Gastroesophageal sphincter (tissue), 4 donors: ENCODE results near the gene DCDC2B. TPM values are rescaled to one million over a fixed set of nuclear protein-coding genes. Genes with fewer than 3 reads are reported as not detected.

ENCODE experiments used
- ATAC-seq: fragments of 150-250 bp; one replicate; pipeline ENCODE4 v1.9.1; 2016; ENCODE audit warnings: mild to moderate bottlenecking, moderate library complexity
- H3K27ac ChIP-seq, 4 donors: fragments of 200-600 bp; sonication (generic) in 3 of 4; 1 replicate in 3 of 4; 2 replicates in 1 of 4; pipeline ENCODE4 v1.5.1; 2016 to 2019
- H3K27me3 ChIP-seq: fragments of 200-600 bp; sonication (generic); one replicate; pipeline ENCODE4 v1.5.1; 2019
- H3K36me3 ChIP-seq, 2 donors: fragments of 200-600 bp; sonication (generic); one replicate each; pipeline ENCODE4 v1.5.1; 2019; ENCODE audit warnings: control low read depth in 1 of 2
- H3K4me1 ChIP-seq, 3 donors: fragments of 200-600 bp; sonication (generic); 1 replicate in 2 of 3; 2 replicates in 1 of 3; pipeline ENCODE4 v1.5.1; 2016 to 2019; ENCODE audit warnings: control low read depth in 2 of 3
- H3K4me3 ChIP-seq, 2 donors: fragments of 200-600 bp; sonication (generic); one replicate each; pipeline ENCODE4 v1.5.1; 2019; ENCODE audit warnings: mild to moderate bottlenecking in 1 of 2, moderate library complexity in 1 of 2
- H3K9me3 ChIP-seq, 3 donors: fragments of 200-600 bp; sonication (generic); one replicate each; pipeline ENCODE4 v1.5.1; 2017 to 2019; ENCODE audit warnings: control low read depth in 2 of 3
- EP300 ChIP-seq: sonication (generic); formaldehyde crosslinking; IDR thresholded peaks from one replicate; pipeline ENCODE4 v1.6.1; 2017; ENCODE audit warnings: antibody characterized with exemption, mild to moderate bottlenecking
- POLR2A ChIP-seq, 2 donors: fragments of 450-650 bp; IDR thresholded peaks; one replicate each; pipeline ENCODE4 v1.6.1; 2017; ENCODE audit warnings: antibody characterized with exemption in 2 of 2, mild to moderate bottlenecking in 2 of 2, moderate library complexity in 1 of 2
- POLR2AphosphoS5 ChIP-seq: sonication (generic); formaldehyde crosslinking; IDR thresholded peaks from one replicate; pipeline ENCODE4 v1.6.1; 2017; ENCODE audit warnings: antibody characterized with exemption
- WGBS, 2 donors: methylation state at CpG; one replicate each; pipeline ENCODE4 v1.1.5; 2018; ENCODE audit warnings: low coverage in 1 of 2; 5-methylcytosine and 5-hydroxymethylcytosine counted together
- total RNA-seq, 4 donors: library from RNA; depleted of rRNA; stranded (reverse); fragments of >200 nt; gene quantifications; one replicate each; pipeline ENCODE4 v1.1.0, GENCODE V29; 2016
- TF ChIP-seq, protein P1 (sequence below), 4 experiments: fragments of 200-600 bp in 2 of 4; fragments of 450-650 bp in 2 of 4; sonication (generic) in 1 of 4; IDR thresholded peaks; one replicate each; pipeline ENCODE4 v1.5.1; 2017 to 2019; ENCODE audit warnings: antibody characterized with exemption in 4 of 4, mild to moderate bottlenecking in 2 of 4, moderate library complexity in 2 of 4

Gene DCDC2B
- total RNA-seq, 4 donors from 2014 or later: not detected

DNA sequence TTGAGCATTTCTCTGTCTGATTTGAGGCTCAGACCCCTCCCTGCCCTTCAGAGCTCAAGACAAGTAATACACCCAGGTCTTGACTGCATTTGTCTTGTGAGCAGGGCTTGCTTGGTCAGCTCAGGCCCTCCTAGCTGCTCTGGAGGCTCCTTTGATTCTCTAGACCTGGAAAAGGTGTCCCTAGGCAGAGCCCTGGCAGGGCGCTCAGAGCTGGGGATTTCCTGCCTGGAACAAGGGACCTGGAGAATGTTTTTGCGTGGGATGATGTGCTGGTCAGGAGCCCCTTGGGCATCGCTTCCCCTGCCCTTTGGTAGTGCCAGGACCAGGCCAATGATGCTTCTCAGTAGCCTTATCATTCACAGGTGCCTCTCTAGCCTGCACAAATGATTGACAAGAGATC lies 13.4 kb upstream of the DCDC2B start:
- ATAC-seq: no peak
- 81 to 90% methylated on average over 2 to 3 of the region's 3 CpGs for WGBS, 2 donors
- H3K36me3 ChIP-seq: peaks cover 0 to 80% of the 10 kb centered on the region in 2 donors
- H3K27ac ChIP-seq: no peak overlapping the region
- peaks cover 6 to 19% (median 8%) of the 10 kb centered on the region in 3 donors for H3K4me1 ChIP-seq
- H3K27me3 ChIP-seq: no peaks in the 10 kb centered on the region
- H3K4me3 ChIP-seq: no peak overlapping the region
- no peaks in the 10 kb centered on the region for H3K9me3 ChIP-seq
- TF ChIP-seq POLR2A (IDR thresholded peaks at IDR 0.05) (no peak), POLR2AphosphoS5 (no peak), EP300 (no peak)
- TF ChIP-seq, protein P1, sequence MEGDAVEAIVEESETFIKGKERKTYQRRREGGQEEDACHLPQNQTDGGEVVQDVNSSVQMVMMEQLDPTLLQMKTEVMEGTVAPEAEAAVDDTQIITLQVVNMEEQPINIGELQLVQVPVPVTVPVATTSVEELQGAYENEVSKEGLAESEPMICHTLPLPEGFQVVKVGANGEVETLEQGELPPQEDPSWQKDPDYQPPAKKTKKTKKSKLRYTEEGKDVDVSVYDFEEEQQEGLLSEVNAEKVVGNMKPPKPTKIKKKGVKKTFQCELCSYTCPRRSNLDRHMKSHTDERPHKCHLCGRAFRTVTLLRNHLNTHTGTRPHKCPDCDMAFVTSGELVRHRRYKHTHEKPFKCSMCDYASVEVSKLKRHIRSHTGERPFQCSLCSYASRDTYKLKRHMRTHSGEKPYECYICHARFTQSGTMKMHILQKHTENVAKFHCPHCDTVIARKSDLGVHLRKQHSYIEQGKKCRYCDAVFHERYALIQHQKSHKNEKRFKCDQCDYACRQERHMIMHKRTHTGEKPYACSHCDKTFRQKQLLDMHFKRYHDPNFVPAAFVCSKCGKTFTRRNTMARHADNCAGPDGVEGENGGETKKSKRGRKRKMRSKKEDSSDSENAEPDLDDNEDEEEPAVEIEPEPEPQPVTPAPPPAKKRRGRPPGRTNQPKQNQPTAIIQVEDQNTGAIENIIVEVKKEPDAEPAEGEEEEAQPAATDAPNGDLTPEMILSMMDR (IDR thresholded peaks at IDR 0.05): no peak

DNA sequence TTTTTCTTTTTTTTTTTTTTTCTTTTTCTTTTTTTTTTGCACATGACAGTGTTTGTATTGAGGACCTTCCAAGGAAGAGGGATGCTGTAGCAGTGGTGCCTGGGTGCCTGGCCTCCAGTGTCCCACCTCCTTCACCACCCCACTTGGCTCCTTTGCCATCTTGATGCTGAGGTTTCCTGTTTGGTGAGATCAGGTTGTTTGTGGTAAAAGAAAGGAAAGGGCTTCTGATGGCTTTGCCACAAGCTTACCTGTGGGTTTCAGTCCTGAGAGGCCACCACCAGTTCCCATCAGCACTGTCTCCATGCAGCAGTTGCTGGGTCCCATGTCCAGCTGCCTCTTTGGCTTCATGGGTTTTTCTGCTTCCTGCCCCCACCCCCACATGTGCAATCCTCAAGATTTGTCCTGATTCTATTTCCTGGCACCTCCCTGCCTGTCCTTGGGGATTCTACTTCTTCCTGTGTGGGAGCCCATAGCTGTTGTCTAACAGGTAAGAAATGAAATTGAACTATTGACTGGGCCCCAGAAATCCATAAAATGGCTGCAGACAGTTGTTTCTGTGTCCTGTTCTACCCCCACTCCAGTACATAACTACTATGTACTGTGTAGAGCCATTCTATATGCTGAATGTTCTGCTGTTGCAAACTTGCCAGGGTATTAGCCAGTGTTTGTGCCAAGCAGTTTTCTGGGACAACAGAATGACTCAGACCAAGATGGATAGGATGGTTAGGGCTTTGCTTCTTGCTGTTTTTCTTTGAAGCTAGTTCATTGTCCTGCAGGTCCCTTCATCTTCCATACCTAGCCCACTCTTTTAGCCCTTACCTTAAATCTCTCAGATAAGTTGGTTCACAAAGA lies 12.7 kb upstream of the DCDC2B start:
- Histone ChIP-seq H3K27ac (no peak overlapping the region), H3K4me1 (peaks cover 6 to 24% (median 8%) of the 10 kb centered on the region in 3 donors), H3K27me3 (no peaks in the 10 kb centered on the region), H3K9me3 (no peaks in the 10 kb centered on the region), H3K4me3 (no peak overlapping the region), H3K36me3 (peaks cover 0 to 73% of the 10 kb centered on the region in 2 donors)
- ATAC-seq: no peak
- TF ChIP-seq EP300: no peak
- TF ChIP-seq POLR2AphosphoS5: no peak
- no peak for TF ChIP-seq POLR2A (IDR thresholded peaks at IDR 0.05)
- TF ChIP-seq, protein P1 (IDR thresholded peaks at IDR 0.05): no peak

DNA sequence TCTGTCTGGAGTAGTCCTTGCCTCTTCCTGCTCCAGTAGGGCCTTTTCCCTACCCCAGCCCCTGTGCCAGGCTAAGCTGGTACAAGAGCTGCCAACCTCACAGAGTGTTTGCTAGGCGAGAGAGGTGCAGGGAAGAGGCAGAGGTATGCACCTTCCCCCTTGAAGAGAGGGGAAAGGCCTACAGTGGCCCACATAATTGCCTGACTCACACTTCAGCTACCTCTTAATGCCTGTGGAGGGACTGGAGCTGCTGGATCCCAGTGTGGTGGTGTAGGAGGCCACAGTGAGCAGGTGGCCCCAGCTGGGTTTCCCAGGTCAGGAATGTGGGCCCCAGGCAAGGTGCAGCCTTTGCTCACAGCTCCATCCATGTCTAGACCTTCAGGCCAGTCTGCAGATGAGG lies 11.8 kb upstream of the DCDC2B start:
- Histone ChIP-seq H3K4me1 (peaks cover 6 to 33% (median 15%) of the 10 kb centered on the region in 3 donors), H3K4me3 (no peak overlapping the region), H3K27me3 (no peaks in the 10 kb centered on the region), H3K36me3 (peaks cover 0 to 64% of the 10 kb centered on the region in 2 donors), H3K9me3 (no peaks in the 10 kb centered on the region), H3K27ac (no peak overlapping the region)
- TF ChIP-seq POLR2AphosphoS5: no peak
- TF ChIP-seq, protein P1 (IDR thresholded peaks at IDR 0.05): no peak
- no peak for TF ChIP-seq EP300
- TF ChIP-seq POLR2A (IDR thresholded peaks at IDR 0.05): no peak
- ATAC-seq: no peak
- no CpG with 5 or more reads among the region's 1 CpG for WGBS, 2 donors

DNA sequence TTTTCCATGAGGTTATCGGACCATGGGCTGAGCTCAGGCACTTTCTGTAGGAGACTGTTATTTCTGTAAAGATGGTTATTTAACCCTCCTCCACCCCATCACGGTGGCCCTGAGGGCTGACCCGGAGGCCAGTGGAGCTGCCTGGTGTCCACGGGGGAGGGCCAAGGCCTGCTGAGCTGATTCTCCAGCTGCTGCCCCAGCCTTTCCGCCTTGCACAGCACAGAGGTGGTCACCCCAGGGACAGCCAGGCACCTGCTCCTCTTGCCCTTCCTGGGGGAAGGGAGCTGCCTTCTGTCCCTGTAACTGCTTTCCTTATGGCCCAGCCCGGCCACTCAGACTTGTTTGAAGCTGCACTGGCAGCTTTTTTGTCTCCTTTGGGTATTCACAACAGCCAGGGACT lies 11.1 kb upstream of the DCDC2B start:
- Histone ChIP-seq H3K27ac (peak overlapping the region in 1 of 4 donors; percentile 24), H3K4me1 (peaks cover 6 to 36% (median 15%) of the 10 kb centered on the region in 3 donors), H3K9me3 (no peaks in the 10 kb centered on the region), H3K27me3 (no peaks in the 10 kb centered on the region), H3K4me3 (no peak overlapping the region), H3K36me3 (peaks cover 0 to 57% of the 10 kb centered on the region in 2 donors)
- TF ChIP-seq POLR2A (IDR thresholded peaks at IDR 0.05): no peak
- TF ChIP-seq, protein P1 (IDR thresholded peaks at IDR 0.05): no peak
- TF ChIP-seq POLR2AphosphoS5: no peak
- TF ChIP-seq EP300: no peak
- WGBS, 2 donors: 64 to 76% methylated on average over 2 of the region's 6 CpGs
- no peak for ATAC-seq
